LNCaP clone FGC (cell line): ENCODE measurements around the gene TNS3.

Experiments
- DNase-seq: peaks from one replicate; pipeline ENCODE4 v3.0.0-alpha.2; 2011; ENCODE audit warnings: low read depth
- H3K4me3 ChIP-seq: 2 replicates; pipeline ENCODE4 v1.5.1; 2011; ENCODE audit warnings: mild to moderate bottlenecking, low read depth, low read length, control low read depth
- CTCF ChIP-seq: IDR thresholded peaks from 2 replicates; pipeline ENCODE4 v1.5.1; 2012; ENCODE audit warnings: mild to moderate bottlenecking; ENCODE audit not compliant: control insufficient read depth, insufficient read depth; ENCODE audit errors: extremely low read depth

Gene TNS3

GRCh38 chr7:47389171-47389922, 192.6 kb downstream of the TNS3 start:
- no peak overlapping the region for H3K4me3 ChIP-seq
- TF ChIP-seq CTCF: no peak
- DNase-seq: no peak

- no peak overlapping the region for H3K4me3 ChIP-seq
- DNase-seq: no peak
- no peak for TF ChIP-seq CTCF
Observed at GRCh38 chr7:47387506-47387905, 194.4 kb downstream of the TNS3 start.

GRCh38 chr7:47386273-47386835, 195.6 kb downstream of the TNS3 start:
- no peak for DNase-seq
- no peak overlapping the region for H3K4me3 ChIP-seq
- no peak for TF ChIP-seq CTCF

GRCh38 chr7:47385536-47386125, 196.3 kb downstream of the TNS3 start:
- no peak overlapping the region for H3K4me3 ChIP-seq
- no peak for DNase-seq
- TF ChIP-seq CTCF: no peak

GRCh38 chr7:47384755-47385535, 197.0 kb downstream of the TNS3 start:
- DNase-seq: no peak
- H3K4me3 ChIP-seq: no peak overlapping the region
- TF ChIP-seq CTCF: no peak

GRCh38 chr7:47383696-47384445, 198.0 kb downstream of the TNS3 start:
- no peak overlapping the region for H3K4me3 ChIP-seq
- no peak for TF ChIP-seq CTCF
- no peak for DNase-seq
